K562 (cell line): ENCODE measurements around the gene RNH1. TPM values are rescaled to one million over a fixed set of nuclear protein-coding genes. Genes with fewer than 3 reads are reported as not detected.

Source experiments
- ASH1L ChIP-seq: fragments of 450-650 bp; IDR thresholded peaks from 2 replicates; pipeline ENCODE4 v1.6.1; 2018; ENCODE audit warnings: borderline replicate concordance, mild to moderate bottlenecking, low read depth; ENCODE audit not compliant: partially characterized antibody
- CBX1 ChIP-seq: sonication (generic); IDR thresholded peaks from 2 replicates; pipeline ENCODE4 v1.6.1; 2016; ENCODE audit warnings: antibody characterized with exemption, low read depth, mild to moderate bottlenecking
- CREM ChIP-seq: IDR thresholded peaks from 2 replicates; pipeline ENCODE4 v1.6.1; 2014; ENCODE audit warnings: antibody characterized with exemption, low read depth
- E2F3 ChIP-seq: fragments of 250-450 bp; sonication (Bioruptor Pico); IDR thresholded peaks from 2 replicates; pipeline ENCODE4 v1.4.0; 2020; ENCODE audit warnings: mild to moderate bottlenecking
- HDAC6 ChIP-seq: IDR thresholded peaks from 2 replicates; pipeline ENCODE4 v1.6.1; 2012; ENCODE audit warnings: low read depth, mild to moderate bottlenecking, control low read depth, inconsistent platforms, low read length, moderate library complexity
- PHTF2 ChIP-seq: fragments of 250-450 bp; sonication (Bioruptor Pico); IDR thresholded peaks from 2 replicates; pipeline ENCODE4 v1.5.0; 2021; ENCODE audit warnings: mild to moderate bottlenecking
- PYGO2 ChIP-seq: fragments of 450-650 bp; IDR thresholded peaks from 2 replicates; pipeline ENCODE4 v1.6.1; 2016; ENCODE audit warnings: mild to moderate bottlenecking, missing genetic modification characterization, moderate library complexity, missing compliant biosample characterization
- ZNF384 ChIP-seq: IDR thresholded peaks from 2 replicates; pipeline ENCODE4 v1.6.1; 2012; ENCODE audit warnings: low read depth, low read length, improper control_type of control experiment
- polyA plus RNA-seq, 8 experiments: library from polyadenylated mRNA; depleted of rRNA in 4 of 8; stranded (reverse) in 5 of 8; unstranded in 3 of 8; fragments of >200 nt; fragmentation: Nextera tagmentation in 2 of 8; fragmentation: Illumina TruSeq in 1 of 8; extraction: Ambion mirVana in 2 of 8; extraction: Trizol in 1 of 8; gene quantifications; 2 replicates each; pipeline versions ENCODE4 v1.2.1 to v1.2.3, GENCODE V29; 2011 to 2014; ENCODE audit warnings: inconsistent platforms in 1 of 8, missing spikeins in 1 of 8
- total RNA-seq, 7 experiments: library from RNA; depleted of rRNA in 6 of 7; stranded (reverse); fragments of >200 nt in 6 of 7; fragmentation: Illumina TruSeq in 2 of 7; extraction: Trizol in 2 of 7; gene quantifications; 2 replicates each; pipeline versions ENCODE4 v1.2.1 to v1.2.3, GENCODE V29; 2011 to 2021; ENCODE audit warnings: low replicate concordance in 1 of 7
- TF ChIP-seq, protein P1 (sequence below): fragments of 200-400 bp; formaldehyde crosslinking; IDR thresholded peaks from 2 replicates; pipeline ENCODE4 v1.6.1; 2017; ENCODE audit warnings: mild to moderate bottlenecking, low read depth, low read length, moderate library complexity
- TF ChIP-seq, protein P2 (sequence below): sonication (generic); formaldehyde crosslinking; IDR thresholded peaks from 2 replicates; pipeline ENCODE4 v1.8.0; 2022; ENCODE audit warnings: mild to moderate bottlenecking, missing genetic modification reagents

The RNH1 gene
- total and polyA plus RNA-seq, 9 of the 15 experiments (the other 6 are each of a cell fraction or from before 2014, with no cell fraction given): 2.5 to 160 (median 44.3) TPM

DNA sequence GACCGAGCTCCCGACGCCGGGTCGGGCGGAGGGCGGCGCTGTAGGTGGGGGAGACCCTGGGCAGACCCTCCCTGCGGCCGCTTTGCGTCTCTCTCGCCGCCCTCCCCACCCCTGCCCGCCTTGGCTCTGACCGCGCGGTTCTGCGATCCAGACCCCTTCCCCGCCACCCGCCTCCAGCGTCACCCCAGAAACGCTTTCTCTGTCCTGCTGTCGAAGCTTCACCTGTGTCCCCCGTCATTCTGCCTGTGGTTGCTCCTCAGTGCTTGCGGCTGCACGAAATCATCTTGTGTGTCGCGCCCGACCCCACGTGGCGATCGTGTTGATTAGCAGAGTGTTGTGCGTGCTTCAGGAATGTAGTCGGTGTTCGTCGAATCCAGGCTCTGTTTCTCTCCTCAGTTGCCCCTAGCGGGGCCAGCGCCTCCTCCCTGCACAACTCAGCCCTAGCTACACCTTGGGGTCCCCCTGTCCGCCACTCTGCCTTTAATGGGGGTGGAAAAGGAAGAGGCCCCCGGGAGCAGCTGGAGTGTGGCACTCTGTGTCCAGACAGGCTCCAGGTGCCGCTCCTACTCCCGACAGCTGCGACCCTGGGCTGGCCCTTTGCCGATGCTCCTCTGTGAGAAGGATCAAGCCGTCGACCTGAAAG lies 56.1 kb downstream of the RNH1 start (continued):
- TF ChIP-seq CREM: peak; percentile 70
- TF ChIP-seq, protein P1, sequence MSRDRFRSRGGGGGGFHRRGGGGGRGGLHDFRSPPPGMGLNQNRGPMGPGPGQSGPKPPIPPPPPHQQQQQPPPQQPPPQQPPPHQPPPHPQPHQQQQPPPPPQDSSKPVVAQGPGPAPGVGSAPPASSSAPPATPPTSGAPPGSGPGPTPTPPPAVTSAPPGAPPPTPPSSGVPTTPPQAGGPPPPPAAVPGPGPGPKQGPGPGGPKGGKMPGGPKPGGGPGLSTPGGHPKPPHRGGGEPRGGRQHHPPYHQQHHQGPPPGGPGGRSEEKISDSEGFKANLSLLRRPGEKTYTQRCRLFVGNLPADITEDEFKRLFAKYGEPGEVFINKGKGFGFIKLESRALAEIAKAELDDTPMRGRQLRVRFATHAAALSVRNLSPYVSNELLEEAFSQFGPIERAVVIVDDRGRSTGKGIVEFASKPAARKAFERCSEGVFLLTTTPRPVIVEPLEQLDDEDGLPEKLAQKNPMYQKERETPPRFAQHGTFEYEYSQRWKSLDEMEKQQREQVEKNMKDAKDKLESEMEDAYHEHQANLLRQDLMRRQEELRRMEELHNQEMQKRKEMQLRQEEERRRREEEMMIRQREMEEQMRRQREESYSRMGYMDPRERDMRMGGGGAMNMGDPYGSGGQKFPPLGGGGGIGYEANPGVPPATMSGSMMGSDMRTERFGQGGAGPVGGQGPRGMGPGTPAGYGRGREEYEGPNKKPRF: no peak
- TF ChIP-seq PYGO2 (tag): 0 out of 2 replicates have a peak, but pooled peaks have one; percentile 34
- TF ChIP-seq E2F3 (CRISPR knock-in tag): no peak
- TF ChIP-seq PHTF2 (CRISPR knock-in tag): no peak
- TF ChIP-seq, protein P2, sequence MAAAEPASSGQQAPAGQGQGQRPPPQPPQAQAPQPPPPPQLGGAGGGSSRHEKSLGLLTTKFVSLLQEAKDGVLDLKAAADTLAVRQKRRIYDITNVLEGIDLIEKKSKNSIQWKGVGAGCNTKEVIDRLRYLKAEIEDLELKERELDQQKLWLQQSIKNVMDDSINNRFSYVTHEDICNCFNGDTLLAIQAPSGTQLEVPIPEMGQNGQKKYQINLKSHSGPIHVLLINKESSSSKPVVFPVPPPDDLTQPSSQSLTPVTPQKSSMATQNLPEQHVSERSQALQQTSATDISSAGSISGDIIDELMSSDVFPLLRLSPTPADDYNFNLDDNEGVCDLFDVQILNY (CRISPR knock-in tag): peak; percentile 50; the same call in 1 of the 2 replicates
- 0 out of 2 replicates have a peak, but pooled peaks have one; percentile 1 for TF ChIP-seq CBX1
- no peak for TF ChIP-seq ASH1L
- TF ChIP-seq ZNF384: no peak
- no peak for TF ChIP-seq HDAC6
